ENCODE data around the gene ARL5C.

Gene ARL5C

GRCh38 chr17:39141915-39142664 lies 23.9 kb downstream of the ARL5C start:
- no peak for DNase-seq (ENCODE audit: extremely low spot score)
- CTCF ChIA-PET: interaction anchor here (2.9 kb wide), 1 partner anchor 11 kb away, joined by 14 read pairs; no protein-coding TSS in a partner anchor
- TF ChIP-seq CTCF (IDR thresholded peaks at IDR 0.05; ENCODE audit: control extremely low read depth, extremely low read depth, low read depth, missing control alignments): no peak
- POLR2A ChIA-PET: no interaction called here

- CTCF ChIA-PET: no interaction called here
- no peak for TF ChIP-seq CTCF (IDR thresholded peaks at IDR 0.05; ENCODE audit: control extremely low read depth, extremely low read depth, low read depth, missing control alignments)
- POLR2A ChIA-PET: no interaction called here
- DNase-seq (ENCODE audit: extremely low spot score): no peak
Measured at GRCh38 chr17:39141294-39141693, 24.7 kb downstream of the ARL5C start.

GRCh38 chr17:39139561-39139960 lies 26.4 kb downstream of the ARL5C start:
- POLR2A ChIA-PET: no interaction called here
- no peak for DNase-seq (ENCODE audit: extremely low spot score)
- no peak for TF ChIP-seq CTCF (IDR thresholded peaks at IDR 0.05; ENCODE audit: control extremely low read depth, extremely low read depth, low read depth, missing control alignments)
- CTCF ChIA-PET: interaction anchor here (0.8 to 1.3 kb wide), 3 partner anchors 10 to 25 kb away, joined by 3 to 6 read pairs (median 4); no protein-coding TSS in a partner anchor

- no peak for TF ChIP-seq CTCF (IDR thresholded peaks at IDR 0.05; ENCODE audit: control extremely low read depth, extremely low read depth, low read depth, missing control alignments)
- ChIA-PET POLR2A (no interaction called here), CTCF (interaction anchor here (1.3 kb wide), 1 partner anchor 18 kb away, joined by 3 read pairs; no protein-coding TSS in a partner anchor)
- no peak for DNase-seq (ENCODE audit: extremely low spot score)
Measured at GRCh38 chr17:39139161-39139511, 26.8 kb downstream of the ARL5C start.

GRCh38 chr17:39138431-39139160 lies 27.4 kb downstream of the ARL5C start:
- TF ChIP-seq CTCF (IDR thresholded peaks at IDR 0.05; ENCODE audit: control extremely low read depth, extremely low read depth, low read depth, missing control alignments): no peak
- no peak for DNase-seq (ENCODE audit: extremely low spot score)
- ChIA-PET POLR2A (no interaction called here), CTCF (interaction anchor here (1.2 kb wide), 1 partner anchor 155 kb away, joined by 5 read pairs; no protein-coding TSS in a partner anchor)

GRCh38 chr17:39134878-39135277 lies 31.1 kb downstream of the ARL5C start:
- ChIA-PET POLR2A (no interaction called here), CTCF (interaction anchor here (1.5 to 2.2 kb wide), 2 partner anchors 18 to 29 kb away, joined by 3 to 5 read pairs; no protein-coding TSS in a partner anchor)
- DNase-seq (ENCODE audit: extremely low spot score): no peak
- no peak for TF ChIP-seq CTCF (IDR thresholded peaks at IDR 0.05; ENCODE audit: control extremely low read depth, extremely low read depth, low read depth, missing control alignments)

All from GM10248 (cell line).